MM.1S (cell line): ENCODE measurements around the gene OR9G1.

Experiments used
- CTCF ChIP-seq: fragments of 300-600 bp; sonication (generic); IDR thresholded peaks from 2 replicates; pipeline ENCODE4 v1.5.1; 2016; ENCODE audit warnings: antibody characterized with exemption, low read length, mixed read lengths
- EZH2 ChIP-seq: fragments of 300-600 bp; sonication (generic); optimal IDR thresholded peaks from 2 replicates; pipeline ENCODE3; 2017; ENCODE audit warnings: low read depth, mild to moderate bottlenecking, antibody characterized with exemption, low read length, mixed read lengths
- EZH2phosphoT487 ChIP-seq: fragments of 300-600 bp; sonication (generic); IDR thresholded peaks from 2 replicates; pipeline ENCODE4 v1.6.1; 2018; ENCODE audit warnings: antibody characterized with exemption, low read length

DNA sequence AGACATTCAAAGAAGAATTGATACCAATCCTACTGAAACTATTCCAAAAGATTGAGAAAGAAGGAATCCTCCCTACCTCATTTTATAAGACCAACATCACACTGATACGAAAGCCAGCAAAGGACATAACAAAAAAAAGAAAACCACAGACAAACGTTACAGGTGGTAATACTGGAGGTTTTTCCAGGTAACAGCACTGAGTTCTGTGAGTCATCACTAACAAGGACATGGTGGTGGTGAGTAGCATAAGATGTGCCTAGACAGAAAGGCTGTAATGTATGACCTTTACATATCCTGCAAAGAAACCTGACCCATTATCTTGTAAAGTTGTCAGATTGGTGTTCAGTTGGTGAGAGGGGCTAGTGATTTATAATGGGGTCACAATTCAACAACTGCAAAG lies 15.3 kb downstream of the OR9G1 start:
- TF ChIP-seq EZH2 (no peak), CTCF (no peak), EZH2phosphoT487 (no peak)
